GM15510 (cell line): Measurements from ENCODE around the gene FBXL13.

ENCODE experiments used
- POLR2A ChIP-seq: IDR thresholded peaks from 3 replicates; pipeline ENCODE4 v1.6.1; 2011; ENCODE audit warnings: borderline replicate concordance; ENCODE audit not compliant: insufficient read length; ENCODE audit errors: extremely low read depth

Gene FBXL13

DNA sequence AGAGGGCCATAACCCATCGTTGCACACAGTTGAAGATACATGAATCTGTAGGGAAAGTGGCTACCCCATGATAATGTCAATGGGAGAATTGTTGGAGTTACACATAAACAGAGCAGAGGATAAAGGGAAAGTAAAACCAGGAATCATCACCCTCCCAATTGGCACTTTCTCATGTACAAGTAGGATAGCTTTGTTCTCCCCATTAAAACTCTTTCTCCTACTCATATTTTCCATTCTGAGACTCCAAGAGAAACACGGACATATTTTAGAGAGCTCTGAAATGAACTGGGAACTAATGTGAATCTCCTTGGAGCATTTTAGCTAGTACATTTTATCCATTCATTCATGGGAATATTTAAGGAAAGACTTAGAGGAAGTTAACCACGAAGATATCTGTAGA, 179.0 kb downstream of the FBXL13 start:
- TF ChIP-seq POLR2A = no peak

DNA sequence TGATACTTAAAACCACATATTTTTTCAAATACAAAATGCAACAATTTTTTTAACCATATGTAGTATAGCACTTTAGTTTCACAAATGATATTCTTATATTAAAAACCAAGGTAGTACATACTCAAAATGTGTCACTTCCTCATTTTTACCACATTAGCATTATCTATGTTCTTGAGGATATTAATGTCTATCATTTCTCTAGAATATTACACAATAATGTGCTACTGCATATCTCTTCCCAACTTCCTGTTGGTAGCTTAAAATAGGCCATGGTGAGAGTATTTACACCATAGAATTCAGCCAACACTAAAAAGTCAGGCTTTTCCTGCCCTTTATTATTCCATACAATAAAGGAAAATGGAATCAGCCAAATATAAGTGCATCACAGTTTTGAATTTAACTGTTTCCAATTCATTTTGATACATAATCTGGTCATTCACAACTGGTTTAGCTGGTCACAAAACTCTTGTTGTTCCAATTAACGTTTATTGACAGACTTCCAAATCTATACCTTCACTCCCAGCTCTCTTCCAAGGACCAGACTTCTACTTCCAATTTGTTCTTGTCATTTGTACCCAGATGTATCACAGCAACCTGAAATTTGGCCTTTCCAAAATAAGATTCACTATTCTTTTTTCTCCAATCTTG, 181.8 kb downstream of the FBXL13 start:
- TF ChIP-seq POLR2A = no peak

DNA sequence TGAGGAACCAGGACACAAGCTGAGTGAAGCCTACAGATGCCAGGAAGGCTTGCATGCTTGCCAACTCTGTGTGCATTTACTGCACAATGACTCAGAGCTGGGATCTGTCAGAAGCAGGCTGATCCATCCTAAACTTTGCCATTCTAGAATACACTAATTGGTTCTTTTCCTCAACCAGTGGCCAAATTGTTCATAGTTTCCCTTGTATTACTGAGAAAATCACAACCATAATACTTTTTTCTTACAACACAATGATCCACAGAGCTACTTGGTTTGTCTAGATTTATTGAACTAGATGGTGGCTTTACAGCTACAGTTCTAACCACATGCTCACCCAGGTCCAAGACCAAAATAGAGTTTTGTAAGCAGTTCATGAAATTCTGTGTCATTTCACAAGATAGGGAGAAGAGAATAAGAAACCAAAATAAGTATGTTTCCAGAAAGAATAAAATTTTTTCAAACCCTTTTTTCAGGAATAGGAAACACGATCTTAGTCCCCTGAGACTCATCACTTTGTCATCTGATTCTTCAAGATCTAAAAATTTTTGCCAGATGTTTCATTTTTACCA, 182.8 kb downstream of the FBXL13 start:
- TF ChIP-seq POLR2A = no peak

DNA sequence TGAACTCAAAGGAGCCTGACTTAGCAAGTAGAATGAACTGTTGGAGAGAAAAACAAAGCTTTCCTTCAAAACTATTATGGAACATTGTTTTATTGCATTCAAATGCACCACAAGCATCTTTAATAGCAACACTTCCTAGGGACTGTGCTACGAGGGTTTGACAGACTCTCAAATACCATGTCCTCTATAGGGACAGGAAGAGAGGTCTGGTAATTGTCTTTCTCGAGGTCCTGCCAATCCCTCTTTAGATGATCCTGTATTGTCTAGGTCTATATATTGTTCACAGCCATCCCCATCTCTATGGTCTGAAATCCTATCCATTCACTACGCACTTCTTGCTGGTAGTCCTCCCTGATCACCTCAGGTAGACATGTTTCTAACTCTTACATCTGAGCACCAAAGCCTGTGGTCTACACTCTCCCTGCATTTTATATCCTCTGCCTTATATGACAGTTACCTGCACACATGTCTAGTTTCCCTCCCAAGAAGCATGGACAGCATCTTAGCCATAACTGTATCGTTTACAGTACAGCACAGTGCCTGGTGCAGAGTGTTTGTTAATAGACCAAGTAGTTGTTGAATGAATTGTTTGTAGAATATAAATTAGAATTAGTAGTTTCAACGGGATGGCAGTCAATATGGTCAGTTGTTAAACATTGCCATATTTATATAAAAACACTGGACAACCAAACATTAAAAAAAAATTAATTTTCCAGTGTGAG, 183.5 kb downstream of the FBXL13 start:
- no peak for TF ChIP-seq POLR2A

DNA sequence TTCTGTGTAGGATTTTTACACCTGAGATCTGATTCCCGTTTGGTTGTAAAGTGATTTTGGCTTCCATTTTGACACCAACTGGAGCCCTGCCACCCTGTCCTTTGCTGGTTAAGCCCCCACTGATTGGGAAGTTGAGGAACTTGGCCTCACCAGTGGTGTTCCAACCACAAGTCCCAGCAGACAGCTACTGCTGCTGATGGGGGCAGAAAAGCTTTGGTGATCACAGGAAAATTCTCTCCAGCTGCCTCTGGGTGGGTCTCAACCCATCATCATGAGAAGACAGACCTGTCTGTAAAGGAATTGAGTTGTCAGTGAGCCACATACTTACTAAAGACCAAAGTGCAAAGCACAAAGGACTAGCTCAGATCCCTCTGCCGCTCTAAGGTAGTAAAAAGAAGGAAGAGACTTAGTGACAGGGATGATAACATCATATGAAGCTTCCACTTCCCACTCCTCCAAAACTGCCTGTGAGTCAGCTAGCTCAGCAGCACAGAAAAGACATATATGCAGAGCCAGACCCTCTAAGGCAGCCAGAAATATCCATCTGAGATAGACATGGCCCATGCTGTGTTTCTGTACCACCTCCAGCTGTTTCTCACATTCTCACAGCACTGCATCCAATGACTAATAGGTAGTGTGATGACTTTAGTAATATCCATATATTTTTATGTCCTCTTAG, 184.2 kb downstream of the FBXL13 start:
- TF ChIP-seq POLR2A = no peak

- no peak for TF ChIP-seq POLR2A
Observed at GRCh38 chr7:102889851-102890250, 184.7 kb downstream of the FBXL13 start.

DNA sequence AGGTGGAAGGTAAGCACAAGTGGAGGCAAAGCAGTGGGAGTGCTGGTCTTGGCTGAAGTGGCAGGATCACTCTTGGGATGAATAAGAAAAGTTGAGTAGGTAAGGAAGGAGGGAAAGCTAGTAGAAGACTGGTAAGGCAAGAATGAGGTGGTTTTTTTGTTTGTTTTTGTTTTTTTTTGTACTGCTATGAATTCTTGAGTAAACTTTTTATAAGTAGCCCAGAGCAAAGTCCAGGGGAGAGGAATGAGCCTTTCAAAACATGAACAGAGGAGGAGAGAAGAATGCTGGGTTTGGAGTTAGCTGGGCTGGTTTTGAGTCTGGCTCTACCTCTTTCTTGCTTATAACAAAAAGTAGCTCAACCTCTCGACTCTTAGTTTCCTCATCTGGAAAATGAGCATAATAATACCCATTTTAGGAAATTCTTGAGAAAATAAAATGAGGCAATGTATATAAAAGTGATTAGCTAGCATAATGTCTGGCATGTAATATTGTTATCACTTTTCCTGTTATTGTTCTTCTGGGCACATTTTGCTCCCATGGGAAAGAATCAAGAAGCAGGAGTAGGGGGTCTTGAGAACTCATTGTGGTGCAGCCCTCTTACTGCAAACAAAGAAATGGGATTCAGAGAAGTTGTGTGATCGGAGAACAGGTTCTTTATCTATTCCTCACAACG, 185.9 kb downstream of the FBXL13 start:
- TF ChIP-seq POLR2A = no peak

GRCh38 chr7:102883098-102883860, 191.3 kb downstream of the FBXL13 start:
- no peak for TF ChIP-seq POLR2A

DNA sequence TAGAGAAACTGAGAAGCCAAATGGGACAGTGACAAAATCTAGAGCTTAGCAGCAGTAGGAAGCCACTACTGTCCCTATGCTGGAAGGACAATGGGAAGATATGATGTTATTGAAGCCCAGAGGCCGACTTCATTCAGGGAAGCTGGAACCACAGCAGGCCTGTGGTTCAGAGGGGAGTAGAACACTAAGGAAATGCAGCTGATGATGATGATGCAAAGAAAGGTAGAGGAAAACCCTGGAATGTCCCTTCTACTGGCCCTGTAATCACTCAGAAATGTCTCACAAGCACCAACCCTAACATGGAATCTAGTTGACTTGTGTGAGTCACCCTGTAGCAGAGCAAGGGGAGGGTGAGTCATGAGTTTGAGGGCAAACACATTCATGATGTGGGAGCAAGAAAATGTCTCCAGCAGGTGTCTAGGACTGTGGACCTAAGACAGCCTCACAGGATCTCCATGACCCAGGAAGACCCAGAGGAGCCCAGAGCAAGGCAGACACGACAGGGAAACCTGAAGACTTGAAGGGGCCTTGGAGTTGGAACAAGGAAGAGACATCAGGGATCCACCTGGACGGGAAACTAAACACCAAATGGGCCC, 198.8 kb downstream of the FBXL13 start:
- TF ChIP-seq POLR2A = no peak

DNA sequence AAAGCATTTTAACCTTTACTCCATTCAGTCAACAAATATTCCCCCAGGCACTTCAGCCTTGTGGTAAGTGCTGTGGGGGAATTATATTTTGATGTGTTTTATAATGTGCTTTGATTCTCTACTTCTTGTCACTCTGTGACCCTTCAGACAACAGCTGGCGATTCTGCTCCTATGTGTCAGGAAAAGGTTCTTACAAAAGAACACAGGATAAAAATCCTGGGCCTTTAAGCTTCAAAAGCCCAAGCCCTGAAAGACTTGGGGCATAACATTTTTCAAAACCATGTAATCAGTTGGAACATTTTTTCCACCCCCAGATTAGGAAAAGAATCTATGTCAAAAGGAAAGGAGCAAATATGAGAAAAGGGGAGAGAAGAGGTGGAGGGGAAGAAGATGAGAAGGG, 199.6 kb downstream of the FBXL13 start:
- no peak for TF ChIP-seq POLR2A

DNA sequence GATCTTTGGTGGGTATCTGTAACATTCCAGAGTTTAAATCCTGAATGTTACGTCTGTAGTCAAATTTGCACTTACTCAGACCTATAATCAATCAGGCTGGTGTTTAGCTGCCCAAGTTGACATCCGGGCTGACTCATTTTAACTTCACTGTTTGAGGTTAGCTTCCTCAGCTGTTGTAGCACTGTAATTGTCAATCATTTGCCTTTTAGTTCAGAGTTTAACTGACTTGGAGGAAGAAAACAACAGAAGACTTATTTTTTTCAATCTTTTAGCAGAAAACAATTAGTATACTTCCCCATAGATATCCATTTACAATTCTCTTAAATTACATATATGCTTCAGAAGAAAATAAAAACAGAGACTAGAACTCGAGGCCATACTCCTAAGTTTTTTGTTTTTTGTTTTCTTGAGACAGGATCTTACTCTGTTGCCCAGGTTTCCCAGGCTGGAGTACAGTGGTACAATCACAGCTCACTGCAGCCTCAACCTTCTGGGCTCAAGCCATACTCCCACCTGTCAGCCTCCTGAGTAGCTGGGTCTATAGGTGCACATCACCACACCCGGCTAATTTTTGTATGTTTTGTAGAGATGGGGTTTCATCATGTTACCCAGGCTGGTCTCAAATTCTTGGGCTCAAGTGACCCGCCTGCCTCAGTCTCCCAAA, 200.3 kb downstream of the FBXL13 start:
- no peak for TF ChIP-seq POLR2A

DNA sequence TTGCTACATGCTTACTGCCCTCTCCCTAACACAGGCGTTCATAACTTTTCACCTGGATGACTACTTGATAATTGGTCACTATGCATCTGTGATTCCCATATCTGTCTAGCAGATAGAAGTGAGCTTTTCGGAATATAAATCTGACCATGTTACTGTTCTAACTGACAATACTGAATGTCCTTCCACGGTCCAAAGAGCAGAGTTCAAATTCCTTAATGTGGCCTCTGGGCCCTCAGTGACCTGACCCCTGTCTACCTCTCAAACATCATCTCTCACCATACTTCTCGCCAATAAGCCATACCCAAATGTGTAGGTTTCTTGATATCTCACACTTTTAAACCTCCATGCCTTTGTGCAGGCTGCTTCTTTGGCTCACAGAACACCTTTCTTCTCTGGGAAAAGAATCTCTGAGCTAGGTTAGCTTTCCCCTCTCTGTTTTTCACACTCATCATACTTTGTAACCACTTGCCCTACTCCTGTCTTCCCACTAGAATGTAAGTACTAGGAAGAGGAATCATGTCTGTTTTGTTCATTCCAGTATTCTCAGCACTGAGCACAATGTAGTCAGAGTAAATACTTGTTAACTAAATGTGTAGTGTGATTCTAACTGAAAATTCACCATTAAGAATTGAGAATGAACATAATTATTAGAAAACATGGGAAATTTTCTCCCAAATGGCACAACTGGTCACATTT, 201.0 kb downstream of the FBXL13 start:
- TF ChIP-seq POLR2A = no peak

GRCh38 chr7:102872460-102872859, 202.1 kb downstream of the FBXL13 start:
- TF ChIP-seq POLR2A = no peak
